HepG2 (cell line): ENCODE data around the gene IMMP1L. TPM values are rescaled to one million over a fixed set of nuclear protein-coding genes. Genes with fewer than 3 reads are reported as not detected.
A peak's percentile ranks its signal among the peaks of the same experiment; 100 is the strongest.

Experiments
- ATAC-seq: fragments of 200-7000 bp; cut with Tn5 transposase; 3 replicates; pipeline ENCODE4 v1.9.1; 2020; ENCODE audit warnings: mild to moderate bottlenecking, moderate library complexity
- BruUV-seq: library from RNA; stranded (reverse); fragments of 400-500 nt; replicated peaks from 2 replicates; lab custom pipeline; 2021; lab: Mats Ljungman, UMichigan
- CTCF ChIA-PET: fragments of 300-600 bp; formaldehyde crosslinking; extraction: SDS; loops from one replicate; lab custom pipeline; 2021; ENCODE audit warnings: low total read pairs, inconsistent platforms, low intra/inter-chr PET ratio; lab: Yijun Ruan, JAX
- POLR2A ChIA-PET: fragments of 350-600 bp; sonication (Branson Sonifier 250); formaldehyde crosslinking; loops from one replicate; lab custom pipeline; 2020; ENCODE audit warnings: antibody characterized with exemption, inconsistent platforms; lab: Yijun Ruan, JAX
- DNase-seq: peaks from one replicate; pipeline ENCODE4 v3.0.0-alpha.2; 2015; ENCODE audit warnings: low spot score
- FAIRE-seq: peaks from 3 replicates; lab custom pipeline; 2011; peaks lifted over from hg19 to GRCh38; lab: Jason Lieb, UNC
- H2AFZ ChIP-seq: one replicate; pipeline ENCODE4 v1.6.1; 2011; ENCODE audit warnings: low read length, inconsistent platforms
- H3K27ac ChIP-seq: fragments of 300-600 bp; 3 replicates; pipeline ENCODE4 v1.8.0; 2011; ENCODE audit warnings: mixed run types, mild to moderate bottlenecking, mixed read lengths, low read length, inconsistent platforms; ENCODE audit not compliant: insufficient read depth; ENCODE audit errors: extremely low read length
- H3K27me3 ChIP-seq, 2 experiments: fragments of 200-600 bp in 1 of 2; 2 replicates in 1 of 2; 3 replicates in 1 of 2; pipeline versions ENCODE4 v1.6.0 to v1.8.0; 2011; ENCODE audit warnings: low read length in 2 of 2, mild to moderate bottlenecking in 2 of 2, moderate library complexity in 2 of 2, inconsistent platforms in 1 of 2; ENCODE audit not compliant: insufficient read depth in 2 of 2, control insufficient read depth in 1 of 2
- H3K36me3 ChIP-seq, 2 experiments: fragments of 200-600 bp in 1 of 2; replicated peaks in 1 of 2; 2 replicates in 1 of 2; 3 replicates in 1 of 2; pipeline versions ENCODE4 v1.5.1 to v1.8.0; 2011; ENCODE audit warnings: low read length in 2 of 2, inconsistent platforms in 1 of 2; ENCODE audit not compliant: insufficient read depth in 2 of 2, control insufficient read depth in 1 of 2
- H3K4me1 ChIP-seq: 2 replicates; pipeline ENCODE4 v1.5.1; 2012; ENCODE audit warnings: low read length, inconsistent platforms; ENCODE audit not compliant: insufficient read depth
- H3K4me2 ChIP-seq: 2 replicates; pipeline ENCODE4 v1.6.0; 2011; ENCODE audit warnings: low read depth, low read length, inconsistent platforms
- H3K4me3 ChIP-seq, 3 experiments: fragments of 200-600 bp in 1 of 3; sonication (generic), shearing (Covaris generic) in 1 of 3; replicated peaks in 1 of 3; 2 replicates each; pipeline ENCODE4 v1.5.1; 2011 to 2016; ENCODE audit warnings: low read length in 3 of 3, inconsistent platforms in 2 of 3, low read depth in 2 of 3, mild to moderate bottlenecking in 2 of 3, control low read depth in 1 of 3, mixed read lengths in 1 of 3; ENCODE audit not compliant: insufficient read depth in 1 of 3
- H3K79me2 ChIP-seq: one replicate; pipeline ENCODE4 v1.6.1; 2011; ENCODE audit warnings: low read length, inconsistent platforms; ENCODE audit not compliant: insufficient read depth
- H3K9ac ChIP-seq: 2 replicates; pipeline ENCODE4 v1.6.0; 2011; ENCODE audit warnings: mild to moderate bottlenecking, low read depth, low read length, inconsistent platforms; ENCODE audit not compliant: insufficient read depth
- H3K9me3 ChIP-seq: 2 replicates; pipeline ENCODE4 v1.5.1; 2012; ENCODE audit warnings: mild to moderate bottlenecking, low read length
- H4K20me1 ChIP-seq: 2 replicates; pipeline ENCODE4 v1.6.0; 2011; ENCODE audit warnings: inconsistent platforms, mild to moderate bottlenecking, low read length, moderate library complexity; ENCODE audit not compliant: insufficient read depth
- KDM6A ChIP-seq: IDR thresholded peaks from 2 replicates; pipeline ENCODE4 v1.6.1; 2016; ENCODE audit warnings: low read depth
- KMT2A ChIP-seq: sonication (generic); formaldehyde crosslinking; IDR thresholded peaks from 2 replicates; pipeline ENCODE4 v1.4.0; 2020; ENCODE audit warnings: missing genetic modification reagents
- MAFF ChIP-seq: IDR thresholded peaks from 2 replicates; pipeline ENCODE4 v1.6.1; 2011; ENCODE audit warnings: low read depth, low read length, improper control_type of control experiment
- MAFK ChIP-seq, 2 experiments: IDR thresholded peaks in 1 of 2; conservative IDR thresholded peaks in 1 of 2; 2 replicates each; pipeline ENCODE4 v1.6.1; 2011; ENCODE audit warnings: improper control_type of control experiment in 2 of 2, low read length in 2 of 2
- MBNL3 ChIP-seq: fragments of 250-450 bp; sonication (Bioruptor Pico); conservative IDR thresholded peaks from 2 replicates; pipeline ENCODE4 v1.8.0; 2022; ENCODE audit warnings: mild to moderate bottlenecking, inconsistent platforms
- MED13 ChIP-seq: sonication (generic); formaldehyde crosslinking; IDR thresholded peaks from 2 replicates; pipeline ENCODE4 v1.5.0; 2020; ENCODE audit warnings: missing genetic modification reagents
- RFXAP ChIP-seq: sonication (generic); formaldehyde crosslinking; IDR thresholded peaks from 2 replicates; pipeline ENCODE4 v1.4.0; 2020; ENCODE audit warnings: missing genetic modification reagents, borderline replicate concordance
- ZNF138 ChIP-seq: sonication (generic); formaldehyde crosslinking; IDR thresholded peaks from 2 replicates; pipeline ENCODE4 v1.5.0; 2020; ENCODE audit warnings: mild to moderate bottlenecking, low read depth, missing genetic modification reagents
- ZNF598 ChIP-seq: sonication (generic); formaldehyde crosslinking; IDR thresholded peaks from 2 replicates; pipeline ENCODE4 v1.5.1; 2020; ENCODE audit warnings: mild to moderate bottlenecking, missing genetic modification reagents, borderline replicate concordance
- ZNF75D ChIP-seq: sonication (generic); formaldehyde crosslinking; IDR thresholded peaks from 2 replicates; pipeline ENCODE4 v1.8.1; 2023; ENCODE audit warnings: missing genetic modification reagents, mild to moderate bottlenecking, borderline replicate concordance
- WGBS: methylation state at CpG from one replicate; pipeline ENCODE4 v1.1.6; 2017; ENCODE audit warnings: low lambda C conversion rate; 5-methylcytosine and 5-hydroxymethylcytosine counted together
- in situ Hi-C: cut with HindIII; loops from 2 replicates; pipeline ENCODE4 v1.10.0; 2017; ENCODE audit warnings: low pct_unique_long_range_greater_than_20kb; ENCODE audit not compliant: extremely low pct_ligation_motif_present
- intact Hi-C: fragments of 100-400 bp; cut with micrococcal nuclease; formaldehyde crosslinking; loops from one replicate; pipeline ENCODE4 v1.10.0; 2022; ENCODE audit not compliant: unreplicated experiment
- polyA plus RNA-seq, 8 experiments: library from polyadenylated mRNA; depleted of rRNA in 3 of 8; stranded (reverse) in 7 of 8; unstranded in 1 of 8; fragments of >200 nt; fragmentation: Illumina TruSeq in 4 of 8; extraction: Trizol in 4 of 8; gene quantifications; 2 replicates each; pipeline versions ENCODE4 v1.2.1 to v1.2.3, GENCODE V29; 2011 to 2016; ENCODE audit warnings: low read depth in 4 of 8, missing spikeins in 1 of 8, mixed read lengths in 1 of 8; ENCODE audit not compliant: insufficient read depth in 1 of 8
- total RNA-seq, 5 experiments: library from RNA; depleted of rRNA; stranded (reverse); fragments of >200 nt; fragmentation: Illumina TruSeq; extraction: Trizol; gene quantifications; 2 replicates each; pipeline ENCODE4 v1.2.3, GENCODE V29; 2016; ENCODE audit warnings: low read depth in 1 of 5
- TF ChIP-seq, protein P1 (sequence below): sonication (generic); formaldehyde crosslinking; IDR thresholded peaks from 2 replicates; pipeline ENCODE4 v1.8.1; 2023; ENCODE audit warnings: mild to moderate bottlenecking, missing genetic modification reagents

Gene IMMP1L
- total and polyA plus RNA-seq, 2 of the 13 experiments (the other 11 are each of a cell fraction or from before 2014, with no cell fraction given) = 42.4 to 57.9 TPM

DNA sequence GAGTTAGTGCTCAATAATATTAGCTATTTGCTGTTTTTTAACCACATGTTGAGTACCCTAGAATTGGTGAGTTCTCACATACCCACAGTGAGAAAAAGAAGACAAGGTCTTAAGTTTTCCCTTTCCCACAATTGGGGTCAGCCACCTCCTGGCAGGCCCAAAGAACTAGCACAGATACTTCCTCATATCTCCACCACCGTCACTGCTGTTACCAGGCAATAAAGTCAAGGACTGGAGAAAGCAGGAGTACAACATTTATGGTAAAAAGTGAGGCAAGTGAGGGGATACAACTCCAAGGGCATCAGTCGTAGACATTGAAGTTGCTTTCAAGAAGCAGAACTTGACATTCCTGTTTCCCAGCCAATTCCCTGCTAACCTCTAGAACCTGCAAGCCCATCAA is 19.8 kb upstream of the IMMP1L start:
- FAIRE-seq = no peak
- ChIA-PET POLR2A (no interaction called here), CTCF (no interaction called here)
- H3K9ac ChIP-seq = no peak overlapping the region
- no peaks in the 10 kb centered on the region for H3K36me3 ChIP-seq
- intact Hi-C loops (no loop called here), in situ Hi-C loops (no loop called here)
- no peaks in the 10 kb centered on the region for H3K79me2 ChIP-seq
- H3K4me2 ChIP-seq = no peak overlapping the region
- BruUV-seq = no TSS peak
- H2AFZ ChIP-seq = no peak overlapping the region
- no peaks in the 10 kb centered on the region for H4K20me1 ChIP-seq
- H3K9me3 ChIP-seq = no peaks in the 10 kb centered on the region
- TF ChIP-seq KMT2A (CRISPR knock-in tag) (no peak), MAFF (no peak), MED13 (CRISPR knock-in tag) (no peak), RFXAP (no peak), ZNF598 (CRISPR knock-in tag) (no peak), ZNF75D (CRISPR knock-in tag) (no peak), KDM6A (CRISPR knock-in tag) (no peak), ZNF138 (CRISPR knock-in tag) (no peak)
- TF ChIP-seq, protein P1, sequence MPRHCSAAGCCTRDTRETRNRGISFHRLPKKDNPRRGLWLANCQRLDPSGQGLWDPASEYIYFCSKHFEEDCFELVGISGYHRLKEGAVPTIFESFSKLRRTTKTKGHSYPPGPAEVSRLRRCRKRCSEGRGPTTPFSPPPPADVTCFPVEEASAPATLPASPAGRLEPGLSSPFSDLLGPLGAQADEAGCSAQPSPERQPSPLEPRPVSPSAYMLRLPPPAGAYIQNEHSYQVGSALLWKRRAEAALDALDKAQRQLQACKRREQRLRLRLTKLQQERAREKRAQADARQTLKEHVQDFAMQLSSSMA (CRISPR knock-in tag) = no peak
- no peak overlapping the region for H3K27ac ChIP-seq
- no peaks in the 10 kb centered on the region for H3K27me3 ChIP-seq
- 96% methylated on average over 2 of the region's 2 CpGs for WGBS
- no peak for ATAC-seq
- no peak overlapping the region for H3K4me3 ChIP-seq
- H3K4me1 ChIP-seq = no peaks in the 10 kb centered on the region
- no peak for DNase-seq

DNA sequence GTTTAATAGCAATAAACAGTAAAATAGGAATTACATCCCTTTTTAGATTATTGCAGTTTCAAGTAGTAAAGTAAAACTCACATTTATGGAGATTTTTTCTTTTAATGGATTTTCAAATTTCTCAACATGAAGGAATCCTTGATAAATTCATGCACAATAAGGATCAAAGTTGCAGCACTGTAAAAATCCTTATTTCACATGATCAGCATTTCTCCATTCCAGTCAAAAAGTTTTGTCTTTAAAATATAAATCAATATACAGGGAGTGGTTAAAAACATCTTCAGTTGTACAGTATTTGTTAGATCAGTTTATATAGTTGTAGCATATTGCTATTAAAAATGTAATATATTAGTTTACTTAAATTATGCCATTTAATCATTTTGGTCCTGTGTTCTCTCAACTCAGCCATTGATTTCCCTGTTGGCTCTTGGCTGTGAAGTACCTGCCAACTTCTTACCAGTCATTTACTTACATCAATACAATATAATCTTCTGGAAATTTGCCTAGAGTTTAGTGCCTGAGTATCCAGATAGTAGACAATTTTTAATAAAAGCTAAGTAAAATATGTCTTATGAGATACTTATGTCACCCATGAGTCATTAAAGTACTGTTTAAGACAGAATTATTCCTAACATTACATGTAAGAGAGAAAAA is 12.2 kb upstream of the IMMP1L start:
- DNase-seq = no peak
- no peak for ATAC-seq
- in situ Hi-C loops (no loop called here), intact Hi-C loops (no loop called here)
- no peak for FAIRE-seq
- ChIA-PET CTCF (no interaction called here), POLR2A (no interaction called here)
- Histone ChIP-seq H3K9ac (no peak overlapping the region), H3K4me3 (no peak overlapping the region), H3K36me3 (no peaks in the 10 kb centered on the region), H3K27ac (no peak overlapping the region), H3K4me2 (no peak overlapping the region), H3K79me2 (no peaks in the 10 kb centered on the region), H3K27me3 (no peaks in the 10 kb centered on the region), H2AFZ (no peak overlapping the region), H3K9me3 (no peaks in the 10 kb centered on the region), H3K4me1 (no peaks in the 10 kb centered on the region), H4K20me1 (no peaks in the 10 kb centered on the region)
- TF ChIP-seq MBNL3 (CRISPR knock-in tag) (no peak), MAFK (conservative IDR thresholded peaks at IDR 0.05 in 1 of 2, IDR thresholded peaks at IDR 0.05 in 1 of 2; ENCODE audit: low read length in 2 of 2) (peak; percentile 46 to 58), MAFF (peak; percentile 37; the same call in 1 of the 2 replicates)
- BruUV-seq = no TSS peak
